GM12878 (cell line): ENCODE data around the gene KRTAP10-9. TPM values are rescaled to one million over a fixed set of nuclear protein-coding genes. Genes with fewer than 3 reads are reported as not detected.

Experiments used
- ATAC-seq: fragments of 200-7000 bp; cut with Tn5 transposase; 3 replicates; pipeline ENCODE4 v1.9.1; 2020; ENCODE audit warnings: mild to moderate bottlenecking, moderate library complexity
- BruUV-seq: library from RNA; stranded (reverse); fragments of 400-500 nt; replicated peaks from 2 replicates; lab custom pipeline; 2021; lab: Mats Ljungman, UMichigan
- CTCF ChIA-PET: fragments of 300-600 bp; sonication (Branson Sonifier 250); formaldehyde crosslinking; extraction: SDS; loops from one replicate; lab custom pipeline; 2021; ENCODE audit warnings: inconsistent platforms; lab: Yijun Ruan, JAX
- POLR2A ChIA-PET: fragments of 350-600 bp; formaldehyde crosslinking; extraction: SDS; loops from one replicate; lab custom pipeline; 2021; ENCODE audit warnings: inconsistent platforms; lab: Charles Lee
- RAD21 ChIA-PET: fragments of 300-600 bp; sonication (Branson Sonifier 250); formaldehyde crosslinking; loops from one replicate; lab custom pipeline; 2023; ENCODE audit warnings: antibody characterized with exemption; ENCODE audit not compliant: unreplicated experiment; lab: Charles Lee
- SMC1A ChIA-PET: fragments of 300-600 bp; sonication (Branson Sonifier 250); formaldehyde crosslinking; loops from one replicate; lab custom pipeline; 2023; ENCODE audit not compliant: unreplicated experiment, uncharacterized antibody; lab: Charles Lee
- DNase-seq: peaks from one replicate; pipeline ENCODE4 v3.0.0-alpha.2; 2011; ENCODE audit warnings: low read depth, low spot score
- FAIRE-seq: peaks from 3 replicates; lab custom pipeline; 2011; peaks lifted over from hg19 to GRCh38; lab: Jason Lieb, UNC
- H2AFZ ChIP-seq: 2 replicates; pipeline ENCODE4 v1.6.0; 2011; ENCODE audit warnings: low read depth, low read length, control low read depth; ENCODE audit not compliant: control insufficient read depth
- H3K27ac ChIP-seq: 2 replicates; pipeline ENCODE4 v1.5.1; 2011; ENCODE audit warnings: control low read depth; ENCODE audit not compliant: control insufficient read depth, insufficient read depth
- H3K27me3 ChIP-seq, 2 experiments: replicated peaks in 1 of 2; 2 replicates each; pipeline versions ENCODE4 v1.6.0 to v1.6.1; 2011; ENCODE audit warnings: low read length in 1 of 2; ENCODE audit not compliant: control insufficient read depth in 2 of 2, insufficient read depth in 2 of 2
- H3K36me3 ChIP-seq, 2 experiments: 2 replicates each; pipeline ENCODE4 v1.5.1; 2011; ENCODE audit warnings: low read length in 1 of 2; ENCODE audit not compliant: control insufficient read depth in 2 of 2, insufficient read depth in 2 of 2
- H3K4me1 ChIP-seq: 2 replicates; pipeline ENCODE4 v1.6.1; 2011; ENCODE audit warnings: mild to moderate bottlenecking, low read length, moderate library complexity, mixed read lengths; ENCODE audit not compliant: control insufficient read depth, insufficient read depth
- H3K4me2 ChIP-seq: 2 replicates; pipeline ENCODE4 v1.6.0; 2011; ENCODE audit warnings: control low read depth; ENCODE audit not compliant: control insufficient read depth, insufficient read depth
- H3K4me3 ChIP-seq: fragments of 200-600 bp; sonication (generic); 2 replicates; pipeline ENCODE4 v1.5.1; 2016
- H3K79me2 ChIP-seq: 2 replicates; pipeline ENCODE4 v1.6.0; 2011; ENCODE audit warnings: low read length; ENCODE audit not compliant: control insufficient read depth, insufficient read depth
- H3K9ac ChIP-seq: 2 replicates; pipeline ENCODE4 v1.8.0; 2011; ENCODE audit warnings: low read length, control low read depth, mixed read lengths; ENCODE audit not compliant: control insufficient read depth, insufficient read depth
- H3K9me3 ChIP-seq: replicated peaks from 3 replicates; pipeline ENCODE4 v1.5.1; 2011; ENCODE audit warnings: mild to moderate bottlenecking, low read length; ENCODE audit not compliant: control insufficient read depth, insufficient read depth
- H4K20me1 ChIP-seq: 2 replicates; pipeline ENCODE4 v1.6.0; 2011; ENCODE audit not compliant: control insufficient read depth, insufficient read depth
- ATF7 ChIP-seq: fragments of 450-650 bp; IDR thresholded peaks from 2 replicates; pipeline ENCODE4 v1.6.1; 2016; ENCODE audit warnings: low read depth, mild to moderate bottlenecking
- BCL11A ChIP-seq: IDR thresholded peaks from 2 replicates; pipeline ENCODE4 v1.6.1; 2011; ENCODE audit warnings: low read depth, low read length
- CREB1 ChIP-seq: IDR thresholded peaks from 2 replicates; pipeline ENCODE4 v1.6.1; 2012; ENCODE audit warnings: low read depth, mild to moderate bottlenecking, inconsistent platforms
- DPF2 ChIP-seq: fragments of 450-650 bp; IDR thresholded peaks from 2 replicates; pipeline ENCODE4 v1.6.1; 2017; ENCODE audit warnings: mild to moderate bottlenecking
- EP300 ChIP-seq, 2 experiments: fragments of 150-350 bp in 1 of 2; IDR thresholded peaks; 2 replicates each; pipeline ENCODE4 v1.6.1; 2011 to 2012; ENCODE audit warnings: low read depth in 2 of 2, low read length in 2 of 2, borderline replicate concordance in 1 of 2, improper control_type of control experiment in 1 of 2, inconsistent platforms in 1 of 2; ENCODE audit not compliant: control insufficient read depth in 1 of 2
- FOXM1 ChIP-seq: IDR thresholded peaks from 2 replicates; pipeline ENCODE4 v1.6.1; 2012; ENCODE audit warnings: low read depth, mild to moderate bottlenecking, inconsistent platforms, low read length, moderate library complexity
- HDAC6 ChIP-seq: fragments of 200-600 bp; sonication (generic); IDR thresholded peaks from one replicate; pipeline ENCODE4 v1.8.0; 2017; ENCODE audit warnings: antibody characterized with exemption; ENCODE audit not compliant: unreplicated experiment
- IKZF2 ChIP-seq, 2 experiments: fragments of 450-650 bp; IDR thresholded peaks; 2 replicates each; pipeline ENCODE4 v1.6.1; 2017; ENCODE audit warnings: mild to moderate bottlenecking in 2 of 2, moderate library complexity in 2 of 2
- MLLT1 ChIP-seq: fragments of 450-650 bp; IDR thresholded peaks from 2 replicates; pipeline ENCODE4 v1.6.1; 2016; ENCODE audit warnings: mild to moderate bottlenecking
- MYC ChIP-seq: IDR thresholded peaks from 2 replicates; pipeline ENCODE4 v1.6.1; 2011; ENCODE audit warnings: mild to moderate bottlenecking, low read length, moderate library complexity, inconsistent platforms; ENCODE audit not compliant: insufficient read depth, insufficient replicate concordance, insufficient read length, severe bottlenecking
- NR2C1 ChIP-seq: fragments of 450-650 bp; IDR thresholded peaks from 2 replicates; pipeline ENCODE4 v1.6.1; 2017; ENCODE audit warnings: antibody characterized with exemption, mild to moderate bottlenecking, moderate library complexity
- POLR2AphosphoS2 ChIP-seq: IDR thresholded peaks from 2 replicates; pipeline ENCODE4 v1.6.1; 2011; ENCODE audit warnings: low read depth, mild to moderate bottlenecking, low read length, improper control_type of control experiment, moderate library complexity
- PRDM15 ChIP-seq: fragments of 450-650 bp; formaldehyde crosslinking; IDR thresholded peaks from 2 replicates; pipeline ENCODE4 v1.4.0; 2020; ENCODE audit warnings: mild to moderate bottlenecking, moderate library complexity
- TCF3 ChIP-seq: IDR thresholded peaks from 2 replicates; pipeline ENCODE4 v1.6.1; 2012; ENCODE audit warnings: low read depth, mild to moderate bottlenecking, low read length, borderline replicate concordance; ENCODE audit not compliant: insufficient read depth
- ZZZ3 ChIP-seq: IDR thresholded peaks from 2 replicates; pipeline ENCODE4 v1.6.1; 2011; ENCODE audit warnings: low read depth; ENCODE audit not compliant: control insufficient read depth, insufficient read length
- WGBS: methylation state at CpG from one replicate; pipeline ENCODE4 v1.1.6; 2016; ENCODE audit warnings: low lambda C conversion rate; ENCODE audit not compliant: insufficient replicate concordance, insufficient coverage; ENCODE audit errors: missing lambda C conversion rate; 5-methylcytosine and 5-hydroxymethylcytosine counted together
- in situ Hi-C: fragments of 300-500 bp; cut with MboI; formaldehyde crosslinking; loops from 9 replicates; pipeline ENCODE4 v1.14.3; 2018; ENCODE audit warnings: mixed read lengths
- intact Hi-C: fragments of 100-400 bp; cut with micrococcal nuclease; formaldehyde crosslinking; loops from one replicate; pipeline ENCODE4 v1.14.2; 2022; ENCODE audit not compliant: unreplicated experiment
- polyA plus RNA-seq, 11 experiments: library from polyadenylated mRNA; depleted of rRNA in 4 of 11; unstranded in 6 of 11; stranded (reverse) in 5 of 11; fragments of >200 nt; fragmentation: Nextera tagmentation in 4 of 11; fragmentation: Illumina TruSeq in 1 of 11; extraction: Ambion mirVana in 4 of 11; extraction: Trizol in 1 of 11; gene quantifications; 1 replicate in 1 of 11; 2 replicates in 10 of 11; pipeline versions ENCODE4 v1.2.1 to v1.2.3, GENCODE V29; 2011 to 2016; ENCODE audit warnings: inconsistent platforms in 2 of 11, missing spikeins in 2 of 11, low read depth in 1 of 11
- total RNA-seq, 4 experiments: library from RNA; depleted of rRNA in 3 of 4; stranded (reverse); fragments of >200 nt in 3 of 4; fragmentation: Illumina TruSeq in 1 of 4; extraction: Trizol in 1 of 4; gene quantifications; 2 replicates each; pipeline versions ENCODE4 v1.2.1 to v1.2.3, GENCODE V29; 2013 to 2021

The KRTAP10-9 gene
- total and polyA plus RNA-seq, 10 of the 15 experiments (the other 5 are each of a cell fraction or from before 2014, with no cell fraction given): not detected

- Histone ChIP-seq H3K36me3 (no peaks in the 10 kb centered on the region), H4K20me1 (no peaks in the 10 kb centered on the region), H2AFZ (no peak overlapping the region), H3K9ac (no peak overlapping the region), H3K4me2 (no peak overlapping the region), H3K4me3 (no peak overlapping the region), H3K27ac (no peak overlapping the region), H3K79me2 (no peaks in the 10 kb centered on the region), H3K4me1 (no peaks in the 10 kb centered on the region), H3K9me3 (no peaks in the 10 kb centered on the region; the same call in 2 of the 3 replicates), H3K27me3 (no peaks in the 10 kb centered on the region)
- ATAC-seq: no peak
- DNase-seq: no peak
- intact Hi-C loops (no loop called here), in situ Hi-C loops (no loop called here)
- SMC1A ChIA-PET: no interaction called here
- TF ChIP-seq ZZZ3 (no peak), MLLT1 (no peak), CREB1 (no peak), MYC (no peak), FOXM1 (no peak), BCL11A (no peak), HDAC6 (no peak), ATF7 (no peak), DPF2 (no peak), TCF3 (no peak), POLR2AphosphoS2 (no peak), NR2C1 (no peak), EP300 (IDR thresholded peaks at IDR 0.05; ENCODE audit: borderline replicate concordance in 1 of 2, control insufficient read depth in 1 of 2, low read depth in 2 of 2, low read length in 2 of 2) (no peak), IKZF2 (IDR thresholded peaks at IDR 0.05) (no peak), PRDM15 (CRISPR knock-in tag) (no peak)
- RAD21 ChIA-PET: no interaction called here
- POLR2A ChIA-PET: no interaction called here
- WGBS: 42% methylated on average over 20 of the region's 21 CpGs
- CTCF ChIA-PET: no interaction called here
- no TSS peak for BruUV-seq
- no peak for FAIRE-seq
These were observed 24.4 kb upstream of the KRTAP10-9 start for GRCh38 chr21:44602463-44602850.
